ENCODE results near the gene NRXN3.

The NRXN3 gene

GRCh38 chr14:79693935-79694334 lies 1523.8 kb downstream of the NRXN3 start:
- DNase-seq (ENCODE audit: low read depth): no peak

GRCh38 chr14:79695307-79695706 lies 1525.1 kb downstream of the NRXN3 start:
- no peak for DNase-seq (ENCODE audit: low read depth)

- DNase-seq (ENCODE audit: low read depth): no peak
Measured at GRCh38 chr14:79698298-79698711, 1528.1 kb downstream of the NRXN3 start.

- DNase-seq (ENCODE audit: low read depth): no peak
Measured at GRCh38 chr14:79699206-79699605, 1529.0 kb downstream of the NRXN3 start.

- DNase-seq (ENCODE audit: low read depth): no peak
Measured at GRCh38 chr14:79701371-79701770, 1531.2 kb downstream of the NRXN3 start.

- DNase-seq (ENCODE audit: low read depth): no peak
Measured at GRCh38 chr14:79702197-79702596, 1532.0 kb downstream of the NRXN3 start.

GRCh38 chr14:79703209-79703608 lies 1533.0 kb downstream of the NRXN3 start:
- DNase-seq (ENCODE audit: low read depth): no peak

GRCh38 chr14:79704041-79704807 lies 1534.1 kb downstream of the NRXN3 start:
- no peak for DNase-seq (ENCODE audit: low read depth)

- DNase-seq (ENCODE audit: low read depth): no peak
Measured at GRCh38 chr14:79705126-79705894, 1535.1 kb downstream of the NRXN3 start.

GRCh38 chr14:79706382-79706781 lies 1536.2 kb downstream of the NRXN3 start:
- DNase-seq (ENCODE audit: low read depth): no peak

GRCh38 chr14:79708426-79709388 lies 1538.5 kb downstream of the NRXN3 start:
- DNase-seq (ENCODE audit: low read depth): no peak

GRCh38 chr14:79709573-79709972 lies 1539.4 kb downstream of the NRXN3 start:
- no peak for DNase-seq (ENCODE audit: low read depth)

- no peak for DNase-seq (ENCODE audit: low read depth)
Measured at GRCh38 chr14:79712302-79712950, 1542.3 kb downstream of the NRXN3 start.

- DNase-seq (ENCODE audit: low read depth): no peak
Measured at GRCh38 chr14:79721399-79722084, 1551.4 kb downstream of the NRXN3 start.

GRCh38 chr14:79724934-79725717 lies 1555.0 kb downstream of the NRXN3 start:
- DNase-seq (ENCODE audit: low read depth): no peak

- DNase-seq (ENCODE audit: low read depth): no peak
Measured at GRCh38 chr14:79727900-79728299, 1557.7 kb downstream of the NRXN3 start.

- no peak for DNase-seq (ENCODE audit: low read depth)
Measured at GRCh38 chr14:79728331-79728730, 1558.2 kb downstream of the NRXN3 start.

- DNase-seq (ENCODE audit: low read depth): no peak
Measured at GRCh38 chr14:79729731-79730130, 1559.6 kb downstream of the NRXN3 start.

GRCh38 chr14:79730196-79730595 lies 1560.0 kb downstream of the NRXN3 start:
- no peak for DNase-seq (ENCODE audit: low read depth)

GRCh38 chr14:79730953-79731352 lies 1560.8 kb downstream of the NRXN3 start:
- DNase-seq (ENCODE audit: low read depth): no peak

Data from stimulated activated CD8-positive, alpha-beta memory T cell treated with anti-CD3 and anti-CD28 coated beads, Interleukin-4, amount 100 ng/mL, for 24 hours (primary cell).